Activated CD8-positive, alpha-beta T cell treated with anti-CD3 and anti-CD28 coated beads for 36 hours (primary cell): Measurements from ENCODE around the gene ATP1A1. TPM values are rescaled to one million over a fixed set of nuclear protein-coding genes. Genes with fewer than 3 reads are reported as not detected.
A peak's percentile ranks its signal among the peaks of the same experiment; 100 is the strongest.

Experiments used
- ATAC-seq: fragments of 200-7000 bp; cut with Tn5 transposase; one replicate; pipeline ENCODE4 v1.10.0; 2021; ENCODE audit warnings: mild to moderate bottlenecking, moderate library complexity
- CTCF ChIA-PET: fragments of 350-600 bp; sonication (Branson Sonifier 250); formaldehyde crosslinking; loops from one replicate; lab custom pipeline; 2021; ENCODE audit warnings: antibody characterized with exemption; lab: Charles Lee
- POLR2A ChIA-PET: fragments of 350-600 bp; sonication (Branson Sonifier 250); formaldehyde crosslinking; loops from one replicate; lab custom pipeline; 2021; ENCODE audit warnings: antibody characterized with exemption; lab: Charles Lee
- DNase-seq: peaks from one replicate; pipeline ENCODE4 v3.0.0-alpha.2; 2020
- H3K27ac Mint-ChIP-seq: one replicate; pipeline ENCODE4 v1.8.0; 2021; ENCODE audit warnings: mild to moderate bottlenecking, mixed read lengths
- H3K27me3 Mint-ChIP-seq: one replicate; pipeline ENCODE4 v1.8.0; 2021; ENCODE audit warnings: mixed read lengths
- H3K36me3 Mint-ChIP-seq: one replicate; pipeline ENCODE4 v1.8.0; 2021; ENCODE audit warnings: low read depth, mixed read lengths
- H3K4me1 Mint-ChIP-seq: one replicate; pipeline ENCODE4 v1.8.0; 2021; ENCODE audit warnings: low read depth, mixed read lengths
- H3K4me3 Mint-ChIP-seq: one replicate; pipeline ENCODE4 v1.8.0; 2021; ENCODE audit warnings: mild to moderate bottlenecking, moderate library complexity, mixed read lengths
- H3K9me3 Mint-ChIP-seq: one replicate; pipeline ENCODE4 v1.8.0; 2021; ENCODE audit warnings: mixed read lengths
- intact Hi-C: fragments of 100-400 bp; cut with micrococcal nuclease; formaldehyde crosslinking; loops from one replicate; pipeline ENCODE4 v1.10.0; 2022
- total RNA-seq, 2 experiments: library from RNA; stranded (reverse); gene quantifications; one replicate each; pipeline ENCODE4 v1.2.3, GENCODE V29; 2021
- TF ChIP-seq, protein P1 (sequence below): fragments of 200-600 bp; IDR thresholded peaks from one replicate; pipeline ENCODE4 v1.8.0; 2022; ENCODE audit warnings: antibody characterized with exemption, mild to moderate bottlenecking

ATP1A1 gene
- total RNA-seq, 2 experiments from 2014 or later: 201 to 202 TPM

DNA sequence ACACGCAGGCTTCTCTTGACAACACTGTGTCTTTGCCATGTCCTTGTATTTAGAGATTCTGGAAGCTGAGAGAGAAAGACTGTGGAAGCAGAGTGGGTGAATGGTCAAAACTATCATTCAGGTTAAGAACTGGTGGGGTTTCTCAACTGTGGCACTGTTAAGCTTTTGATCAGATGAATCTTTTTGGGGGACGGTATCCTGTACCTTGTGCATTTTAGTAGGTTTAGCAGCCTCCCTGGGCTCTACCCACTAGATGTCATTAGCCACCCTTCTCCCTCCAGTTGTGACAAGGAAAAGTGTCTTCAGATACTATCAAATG, 39.4 kb downstream of the ATP1A1 start:
- Mint-ChIP-seq H3K9me3 (no peaks in the 10 kb centered on the region), H3K27me3 (no peaks in the 10 kb centered on the region), H3K4me1 (peaks cover 36% of the 10 kb centered on the region), H3K27ac (no peak overlapping the region), H3K4me3 (no peak overlapping the region), H3K36me3 (peaks cover 14% of the 10 kb centered on the region)
- intact Hi-C loops: no loop called here
- CTCF ChIA-PET: interaction anchor here (0.7 to 1.2 kb wide), 3 partner anchors 10 to 73 kb away, joined by 3 read pairs; no protein-coding TSS in a partner anchor
- no peak for ATAC-seq
- TF ChIP-seq, protein P1, sequence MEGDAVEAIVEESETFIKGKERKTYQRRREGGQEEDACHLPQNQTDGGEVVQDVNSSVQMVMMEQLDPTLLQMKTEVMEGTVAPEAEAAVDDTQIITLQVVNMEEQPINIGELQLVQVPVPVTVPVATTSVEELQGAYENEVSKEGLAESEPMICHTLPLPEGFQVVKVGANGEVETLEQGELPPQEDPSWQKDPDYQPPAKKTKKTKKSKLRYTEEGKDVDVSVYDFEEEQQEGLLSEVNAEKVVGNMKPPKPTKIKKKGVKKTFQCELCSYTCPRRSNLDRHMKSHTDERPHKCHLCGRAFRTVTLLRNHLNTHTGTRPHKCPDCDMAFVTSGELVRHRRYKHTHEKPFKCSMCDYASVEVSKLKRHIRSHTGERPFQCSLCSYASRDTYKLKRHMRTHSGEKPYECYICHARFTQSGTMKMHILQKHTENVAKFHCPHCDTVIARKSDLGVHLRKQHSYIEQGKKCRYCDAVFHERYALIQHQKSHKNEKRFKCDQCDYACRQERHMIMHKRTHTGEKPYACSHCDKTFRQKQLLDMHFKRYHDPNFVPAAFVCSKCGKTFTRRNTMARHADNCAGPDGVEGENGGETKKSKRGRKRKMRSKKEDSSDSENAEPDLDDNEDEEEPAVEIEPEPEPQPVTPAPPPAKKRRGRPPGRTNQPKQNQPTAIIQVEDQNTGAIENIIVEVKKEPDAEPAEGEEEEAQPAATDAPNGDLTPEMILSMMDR: no peak
- DNase-seq: no peak
- POLR2A ChIA-PET: interaction anchor here (1.2 to 3.1 kb wide), 3 partner anchors 10 to 14 kb away, joined by 3 to 8 read pairs (median 8); no protein-coding TSS in a partner anchor

DNA sequence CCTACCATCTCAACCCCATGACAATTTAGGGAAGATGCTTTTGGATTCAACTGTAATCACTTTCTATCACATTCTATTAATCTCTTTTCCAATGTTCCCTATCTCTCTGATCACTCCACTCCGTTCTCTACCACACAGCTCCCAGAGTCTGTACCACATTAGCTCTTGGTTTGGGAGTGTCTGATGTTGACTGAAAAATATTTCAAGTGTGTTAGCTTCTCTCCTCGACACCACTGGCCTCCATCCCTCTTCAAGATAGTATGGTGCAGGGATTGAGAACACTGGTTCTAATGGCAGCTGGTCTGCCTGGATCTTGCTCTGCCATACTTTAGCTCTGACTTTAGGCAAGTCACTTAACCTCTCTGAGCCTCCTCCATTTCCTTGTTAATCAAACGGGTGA, 39.9 kb downstream of the ATP1A1 start:
- DNase-seq: no peak

DNA sequence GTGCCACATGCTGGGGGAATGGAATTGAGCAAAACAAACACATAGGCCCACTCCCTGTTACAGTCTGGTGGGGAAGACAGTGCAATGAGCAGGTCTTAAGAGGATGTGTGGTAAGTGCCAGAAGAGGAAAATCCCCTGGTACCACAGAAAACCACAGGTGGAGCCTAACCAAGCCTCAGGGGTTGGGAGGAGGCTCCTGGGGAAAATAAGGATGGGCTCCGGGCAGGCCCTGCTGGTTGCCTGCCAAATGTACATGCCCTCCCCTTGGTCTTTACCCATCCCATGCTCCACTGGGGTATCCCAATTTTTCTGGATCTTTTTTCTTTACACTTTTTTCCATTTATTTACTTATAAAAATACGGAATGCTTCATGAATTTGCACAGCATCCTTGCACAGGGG, 40.4 kb downstream of the ATP1A1 start:
- TF ChIP-seq, protein P1: no peak
- Mint-ChIP-seq H3K27ac (no peak overlapping the region), H3K36me3 (peaks cover 6% of the 10 kb centered on the region), H3K9me3 (no peaks in the 10 kb centered on the region), H3K4me1 (peaks cover 36% of the 10 kb centered on the region), H3K27me3 (no peaks in the 10 kb centered on the region), H3K4me3 (no peak overlapping the region)
- ChIA-PET POLR2A (interaction anchor here (1.9 to 3.1 kb wide), 2 partner anchors 11 to 15 kb away, joined by 8 read pairs; no protein-coding TSS in a partner anchor), CTCF (interaction anchor here (0.6 kb wide), 1 partner anchor 72 kb away, joined by 3 read pairs; no protein-coding TSS in a partner anchor)
- DNase-seq (no peak), ATAC-seq (no peak)
- intact Hi-C loops: no loop called here

More for the DNA sequence above, 39.9 kb downstream of the ATP1A1 start:
- TF ChIP-seq, protein P1: no peak
- peaks cover 10% of the 10 kb centered on the region for H3K36me3 Mint-ChIP-seq
- intact Hi-C loops: no loop called here
- H3K27me3 Mint-ChIP-seq: no peaks in the 10 kb centered on the region
- H3K4me3 Mint-ChIP-seq: no peak overlapping the region
- peaks cover 41% of the 10 kb centered on the region for H3K4me1 Mint-ChIP-seq
- no peak for ATAC-seq
- ChIA-PET CTCF (interaction anchor here (1.0 to 1.2 kb wide), 2 partner anchors 10 to 73 kb away, joined by 3 read pairs; no protein-coding TSS in a partner anchor), POLR2A (interaction anchor here (1.2 to 3.1 kb wide), 3 partner anchors 11 to 14 kb away, joined by 3 to 8 read pairs (median 8); no protein-coding TSS in a partner anchor)
- H3K9me3 Mint-ChIP-seq: no peaks in the 10 kb centered on the region
- H3K27ac Mint-ChIP-seq: no peak overlapping the region

DNA sequence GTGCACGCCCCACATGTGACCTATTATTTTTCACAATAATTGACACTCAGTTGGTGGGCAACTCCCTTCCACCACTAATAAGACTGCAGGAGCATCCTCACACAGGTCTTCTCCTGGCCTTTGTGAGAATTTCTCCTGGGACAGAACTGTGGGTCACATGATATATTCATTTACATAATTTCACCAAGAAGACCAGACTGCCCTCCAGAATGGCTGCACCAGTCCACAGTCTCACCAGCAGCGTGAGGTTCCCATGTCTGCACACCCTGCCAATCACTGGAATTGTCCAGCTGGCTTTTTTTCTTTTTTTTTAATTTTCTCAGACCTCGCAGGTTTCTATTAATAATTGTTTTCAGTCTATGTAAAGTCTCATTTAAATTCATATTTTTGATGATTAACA, 41.3 kb downstream of the ATP1A1 start:
- TF ChIP-seq, protein P1: no peak
- DNase-seq (no peak), ATAC-seq (no peak)
- Mint-ChIP-seq H3K36me3 (peaks cover 6% of the 10 kb centered on the region), H3K4me3 (no peak overlapping the region), H3K9me3 (no peaks in the 10 kb centered on the region), H3K4me1 (peaks cover 37% of the 10 kb centered on the region), H3K27ac (peak overlapping the region; percentile 3), H3K27me3 (no peaks in the 10 kb centered on the region)
- intact Hi-C loops: no loop called here
- CTCF ChIA-PET: interaction anchor here (1.1 to 3.4 kb wide), 2 partner anchors 23 to 71 kb away, joined by 3 to 18 read pairs; no protein-coding TSS in a partner anchor
- POLR2A ChIA-PET: interaction anchor here (0.7 kb wide), 1 partner anchor 9 kb away, joined by 3 read pairs; no protein-coding TSS in a partner anchor

DNA sequence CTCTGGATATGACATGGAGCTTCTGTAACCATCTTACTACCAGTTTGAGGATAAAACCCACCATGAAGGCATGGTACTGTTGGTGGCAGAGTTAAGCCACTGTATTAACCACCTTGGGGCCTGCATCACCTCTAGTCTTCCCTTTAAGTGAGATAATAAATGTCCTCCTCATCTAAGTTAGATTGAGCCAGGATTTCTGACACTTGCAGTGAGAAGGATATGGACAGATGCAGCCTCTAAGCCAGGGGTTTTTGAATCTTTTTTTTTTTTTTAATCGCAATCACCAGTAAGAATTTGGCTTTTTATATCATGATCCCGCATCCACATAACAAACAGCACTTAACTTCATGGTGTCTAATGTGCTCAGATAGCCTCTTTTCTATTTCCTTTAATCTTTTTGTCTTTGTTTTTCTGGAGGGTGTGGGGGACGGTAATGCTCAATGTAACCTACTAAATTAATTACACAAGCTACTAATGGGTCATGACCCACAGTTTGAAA, 42.2 kb downstream of the ATP1A1 start:
- Mint-ChIP-seq H3K9me3 (no peaks in the 10 kb centered on the region), H3K27me3 (no peaks in the 10 kb centered on the region), H3K36me3 (peaks cover 6% of the 10 kb centered on the region), H3K4me1 (peaks cover 41% of the 10 kb centered on the region), H3K27ac (no peak overlapping the region), H3K4me3 (no peak overlapping the region)
- CTCF ChIA-PET: interaction anchor here (1.1 to 3.4 kb wide), 2 partner anchors 24 to 70 kb away, joined by 3 to 18 read pairs; no protein-coding TSS in a partner anchor
- DNase-seq (no peak), ATAC-seq (no peak)
- intact Hi-C loops: no loop called here
- POLR2A ChIA-PET: no interaction called here
- TF ChIP-seq, protein P1: no peak
